ENCODE measurements around the gene SLC25A25. TPM values are rescaled to one million over a fixed set of nuclear protein-coding genes. Genes with fewer than 3 reads are reported as not detected.

Gene SLC25A25
- total and polyA plus RNA-seq, 4 donors, result 10.5 to 32.6 (median 24.5) TPM

DNA sequence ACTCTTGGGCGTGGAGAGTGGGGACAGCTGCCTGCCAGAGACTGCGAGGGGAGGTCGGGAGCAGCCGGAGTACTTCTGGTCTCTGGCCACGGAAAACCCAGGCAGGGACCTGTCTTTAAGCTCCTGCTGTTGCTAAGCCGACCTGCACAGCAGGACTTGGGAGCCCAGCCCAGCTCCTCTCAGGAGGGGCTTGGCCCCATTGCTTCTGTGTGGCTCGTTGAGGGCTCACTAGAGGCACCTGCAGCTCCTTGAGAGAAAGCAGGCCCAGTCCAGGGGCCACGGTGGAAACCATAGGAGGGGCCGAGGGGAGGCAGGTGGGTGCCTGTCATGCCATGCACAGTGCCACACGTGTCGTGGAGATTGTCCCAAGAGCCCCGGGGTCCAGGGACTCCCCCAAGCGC, 77.9 kb downstream of the SLC25A25 start:
- Histone ChIP-seq H3K4me3 (no peak overlapping the region), H3K9me3 (ENCODE audit: control insufficient read depth in 4 of 4, insufficient read depth in 3 of 4, low read length in 3 of 4) (no peaks in the 10 kb centered on the region), H3K27me3 (ENCODE audit: control insufficient read depth in 3 of 3, insufficient read depth in 3 of 3, low read length in 2 of 3) (no peaks in the 10 kb centered on the region), H3K36me3 (ENCODE audit: control insufficient read depth in 4 of 4, insufficient read depth in 4 of 4, low read length in 4 of 4) (no peaks in the 10 kb centered on the region), H3K4me1 (ENCODE audit: control insufficient read depth in 5 of 5, insufficient read depth in 5 of 5, low read length in 5 of 5) (peaks cover 0 to 29% (median 7%) of the 10 kb centered on the region in 5 donors), H3K27ac (ENCODE audit: low read depth in 1 of 2, low read length in 1 of 2) (no peak overlapping the region), H3K9ac (ENCODE audit: insufficient read depth in 1 of 2, low read length in 2 of 2) (no peak overlapping the region)
- WGBS, 2 donors, result 76 to 89% methylated on average over 13 of the region's 13 CpGs
- TF ChIP-seq, protein P1, sequence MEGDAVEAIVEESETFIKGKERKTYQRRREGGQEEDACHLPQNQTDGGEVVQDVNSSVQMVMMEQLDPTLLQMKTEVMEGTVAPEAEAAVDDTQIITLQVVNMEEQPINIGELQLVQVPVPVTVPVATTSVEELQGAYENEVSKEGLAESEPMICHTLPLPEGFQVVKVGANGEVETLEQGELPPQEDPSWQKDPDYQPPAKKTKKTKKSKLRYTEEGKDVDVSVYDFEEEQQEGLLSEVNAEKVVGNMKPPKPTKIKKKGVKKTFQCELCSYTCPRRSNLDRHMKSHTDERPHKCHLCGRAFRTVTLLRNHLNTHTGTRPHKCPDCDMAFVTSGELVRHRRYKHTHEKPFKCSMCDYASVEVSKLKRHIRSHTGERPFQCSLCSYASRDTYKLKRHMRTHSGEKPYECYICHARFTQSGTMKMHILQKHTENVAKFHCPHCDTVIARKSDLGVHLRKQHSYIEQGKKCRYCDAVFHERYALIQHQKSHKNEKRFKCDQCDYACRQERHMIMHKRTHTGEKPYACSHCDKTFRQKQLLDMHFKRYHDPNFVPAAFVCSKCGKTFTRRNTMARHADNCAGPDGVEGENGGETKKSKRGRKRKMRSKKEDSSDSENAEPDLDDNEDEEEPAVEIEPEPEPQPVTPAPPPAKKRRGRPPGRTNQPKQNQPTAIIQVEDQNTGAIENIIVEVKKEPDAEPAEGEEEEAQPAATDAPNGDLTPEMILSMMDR (IDR thresholded peaks at IDR 0.05; ENCODE audit: control extremely low read depth, extremely low read depth), result no peak
- DNase-seq (peak in 1 of 3 donors; percentile 21), ATAC-seq (ENCODE audit: insufficient read depth, low FRiP score) (no peak)

- Histone ChIP-seq H3K27ac (ENCODE audit: low read depth in 1 of 2, low read length in 1 of 2) (no peak overlapping the region), H3K27me3 (ENCODE audit: control insufficient read depth in 3 of 3, insufficient read depth in 3 of 3, low read length in 2 of 3) (no peaks in the 10 kb centered on the region), H3K36me3 (ENCODE audit: control insufficient read depth in 4 of 4, insufficient read depth in 4 of 4, low read length in 4 of 4) (no peaks in the 10 kb centered on the region), H3K9me3 (ENCODE audit: control insufficient read depth in 4 of 4, insufficient read depth in 3 of 4, low read length in 3 of 4) (no peaks in the 10 kb centered on the region), H3K4me3 (no peak overlapping the region), H3K4me1 (ENCODE audit: control insufficient read depth in 5 of 5, insufficient read depth in 5 of 5, low read length in 5 of 5) (peaks cover 0 to 29% (median 7%) of the 10 kb centered on the region in 5 donors), H3K9ac (ENCODE audit: insufficient read depth in 1 of 2, low read length in 2 of 2) (no peak overlapping the region)
- no peak for DNase-seq
- 90 to 96% methylated on average over 8 of the region's 8 CpGs for WGBS, 2 donors
- TF ChIP-seq, protein P1 (IDR thresholded peaks at IDR 0.05; ENCODE audit: control extremely low read depth, extremely low read depth), result no peak
- ATAC-seq (ENCODE audit: insufficient read depth, low FRiP score), result no peak
Observed at GRCh38 chr9:128146591-128147120, 78.6 kb downstream of the SLC25A25 start.

GRCh38 chr9:128148509-128149000, 80.5 kb downstream of the SLC25A25 start:
- no peaks in the 10 kb centered on the region for H3K36me3 ChIP-seq (ENCODE audit: control insufficient read depth in 4 of 4, insufficient read depth in 4 of 4, low read length in 4 of 4)
- H3K4me3 ChIP-seq, result no peak overlapping the region
- no peak overlapping the region for H3K9ac ChIP-seq (ENCODE audit: insufficient read depth in 1 of 2, low read length in 2 of 2)
- DNase-seq (no peak), ATAC-seq (ENCODE audit: insufficient read depth, low FRiP score) (no peak)
- peaks cover 0 to 29% (median 7%) of the 10 kb centered on the region in 5 donors for H3K4me1 ChIP-seq (ENCODE audit: control insufficient read depth in 5 of 5, insufficient read depth in 5 of 5, low read length in 5 of 5)
- no peaks in the 10 kb centered on the region for H3K27me3 ChIP-seq (ENCODE audit: control insufficient read depth in 3 of 3, insufficient read depth in 3 of 3, low read length in 2 of 3)
- WGBS, 2 donors, result 89 to 95% methylated on average over 5 of the region's 5 CpGs
- H3K27ac ChIP-seq (ENCODE audit: low read depth in 1 of 2, low read length in 1 of 2), result peak overlapping the region in 1 of 2 donors; percentile 83
- no peaks in the 10 kb centered on the region for H3K9me3 ChIP-seq (ENCODE audit: control insufficient read depth in 4 of 4, insufficient read depth in 3 of 4, low read length in 3 of 4)
- TF ChIP-seq, protein P1 (IDR thresholded peaks at IDR 0.05; ENCODE audit: control extremely low read depth, extremely low read depth), result no peak

All from lung (tissue), 12 donors.